NOMO-1 treated with DMSO at 0.1 percent for 48 hours (cell line): ENCODE measurements around the gene PPP4R3B.

Experiments used
- DNase-seq: peaks from one replicate; lab custom pipeline; 2025; ENCODE audit not compliant: unreplicated experiment; lab: John Stamatoyannopoulos, UW

PPP4R3B gene

DNA sequence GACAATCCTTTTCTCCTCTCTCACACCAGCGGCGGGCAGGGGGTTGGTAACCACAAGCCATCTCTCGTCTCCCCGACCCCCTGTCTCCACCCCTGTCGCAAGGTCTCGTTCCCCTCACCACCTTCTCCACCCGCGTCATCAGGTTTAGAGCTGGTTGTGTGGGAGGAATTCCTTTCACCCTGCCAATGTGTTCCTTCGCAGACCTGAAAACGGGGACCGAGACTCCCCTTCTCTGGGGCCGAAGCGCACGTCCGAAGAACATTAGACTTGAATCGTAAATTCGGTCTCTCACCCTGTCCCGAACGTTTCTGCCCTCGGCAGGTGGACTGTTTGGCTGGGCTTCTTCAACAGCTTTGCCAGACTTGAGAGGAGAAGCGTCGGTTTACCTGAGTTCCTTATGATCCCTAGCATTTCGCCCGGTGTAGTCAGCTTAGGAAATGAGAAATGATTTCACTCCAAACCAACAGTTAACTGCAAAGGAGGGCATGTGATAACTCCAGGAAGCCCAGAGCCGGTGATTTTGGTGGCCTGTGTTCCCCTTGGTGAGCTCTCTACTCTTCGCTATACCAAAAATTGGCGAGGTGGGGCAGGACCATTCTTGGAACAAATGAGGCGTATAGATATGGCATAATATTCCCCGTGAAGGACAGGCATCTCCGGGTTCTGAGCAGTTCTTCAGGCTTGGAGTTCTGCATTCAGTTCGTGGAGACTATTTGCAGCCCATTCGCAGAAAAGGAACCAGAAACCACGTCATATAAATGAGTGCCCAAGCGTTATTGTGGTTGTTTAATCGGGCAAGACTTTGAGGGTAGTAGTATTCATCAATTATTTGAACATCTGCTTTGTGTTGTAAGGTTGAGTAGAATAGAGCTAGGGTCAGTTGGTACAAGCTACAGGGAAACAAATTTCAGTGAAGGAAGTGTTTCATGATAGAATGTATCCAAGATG, 97.2 kb downstream of the PPP4R3B start:
- DNase-seq: peak; percentile 3

DNA sequence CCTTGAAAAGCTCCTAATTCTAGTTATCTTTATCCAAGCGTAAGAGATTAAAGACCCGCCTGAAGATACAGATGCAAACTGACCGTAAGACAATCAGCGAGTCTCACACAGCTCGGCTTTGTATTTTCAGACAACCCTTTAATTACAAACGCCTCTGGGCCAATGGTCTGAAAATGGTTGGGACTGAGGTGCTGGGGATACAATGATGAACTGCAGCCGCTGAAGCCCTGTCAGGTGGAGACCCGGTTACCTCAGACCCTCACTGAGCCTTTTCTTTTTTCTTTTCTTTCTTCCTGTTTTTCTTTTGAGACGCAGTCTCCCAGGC, 98.6 kb downstream of the PPP4R3B start:
- DNase-seq: no peak

GRCh38 chr2:55511508-55512124, 105.8 kb downstream of the PPP4R3B start:
- DNase-seq: no peak

- DNase-seq: no peak
These were observed 114.8 kb downstream of the PPP4R3B start for GRCh38 chr2:55502590-55503141.

DNA sequence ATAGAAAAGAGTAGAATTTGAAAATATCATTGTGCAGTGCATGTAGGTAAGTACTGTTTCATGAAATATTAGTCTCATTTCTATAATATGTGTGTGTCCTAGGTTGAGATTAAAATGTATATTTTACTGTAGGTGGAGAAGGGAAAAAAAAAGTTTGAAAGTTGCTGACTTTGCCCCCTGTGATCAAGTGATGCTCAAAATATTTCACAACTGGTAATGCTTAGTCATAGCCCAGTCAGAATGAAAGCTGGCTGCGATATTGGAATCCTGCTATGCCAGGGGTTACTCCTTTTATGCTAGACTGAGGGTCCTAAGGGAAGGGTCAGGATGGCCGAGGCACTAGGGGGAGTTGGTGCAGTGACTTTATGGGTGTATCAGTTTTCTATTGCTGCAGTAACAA, 117.4 kb downstream of the PPP4R3B start:
- peak; percentile 7 for DNase-seq

GRCh38 chr2:55498582-55498981, 118.8 kb downstream of the PPP4R3B start:
- no peak for DNase-seq
